Mucosa of rectum (tissue), 2 donors: ENCODE results near the gene EIF4G1.

Experiments
- H3K27ac ChIP-seq, 2 donors: one replicate each; pipeline ENCODE4 v1.7.0; 2013; ENCODE audit warnings: inconsistent platforms in 2 of 2, low read depth in 2 of 2, low read length in 2 of 2
- H3K27me3 ChIP-seq, 2 donors: one replicate each; pipeline ENCODE4 v1.7.0; 2013; ENCODE audit warnings: low read length in 2 of 2; ENCODE audit not compliant: control insufficient read depth in 2 of 2, insufficient read depth in 2 of 2
- H3K36me3 ChIP-seq, 2 donors: one replicate each; pipeline ENCODE4 v1.7.0; 2013; ENCODE audit warnings: low read length in 2 of 2; ENCODE audit not compliant: control insufficient read depth in 2 of 2, insufficient read depth in 2 of 2
- H3K4me1 ChIP-seq, 2 donors: one replicate each; pipeline ENCODE4 v1.7.0; 2013; ENCODE audit warnings: low read length in 2 of 2, mild to moderate bottlenecking in 1 of 2; ENCODE audit not compliant: control insufficient read depth in 2 of 2, insufficient read depth in 2 of 2
- H3K4me3 ChIP-seq, 2 donors: one replicate each; pipeline ENCODE4 v1.7.0; 2013; ENCODE audit warnings: low read length in 2 of 2
- H3K9ac ChIP-seq, 2 donors: one replicate each; pipeline ENCODE4 v1.7.0; 2013; ENCODE audit warnings: low read length in 2 of 2, low read depth in 1 of 2, mild to moderate bottlenecking in 1 of 2
- H3K9me3 ChIP-seq, 2 donors: one replicate each; pipeline ENCODE4 v1.7.0; 2013; ENCODE audit warnings: low read length in 2 of 2; ENCODE audit not compliant: control insufficient read depth in 2 of 2
- donor health status: healthy.
- donor health status: Normal muscosa, but diverticular disease.

EIF4G1 gene

DNA sequence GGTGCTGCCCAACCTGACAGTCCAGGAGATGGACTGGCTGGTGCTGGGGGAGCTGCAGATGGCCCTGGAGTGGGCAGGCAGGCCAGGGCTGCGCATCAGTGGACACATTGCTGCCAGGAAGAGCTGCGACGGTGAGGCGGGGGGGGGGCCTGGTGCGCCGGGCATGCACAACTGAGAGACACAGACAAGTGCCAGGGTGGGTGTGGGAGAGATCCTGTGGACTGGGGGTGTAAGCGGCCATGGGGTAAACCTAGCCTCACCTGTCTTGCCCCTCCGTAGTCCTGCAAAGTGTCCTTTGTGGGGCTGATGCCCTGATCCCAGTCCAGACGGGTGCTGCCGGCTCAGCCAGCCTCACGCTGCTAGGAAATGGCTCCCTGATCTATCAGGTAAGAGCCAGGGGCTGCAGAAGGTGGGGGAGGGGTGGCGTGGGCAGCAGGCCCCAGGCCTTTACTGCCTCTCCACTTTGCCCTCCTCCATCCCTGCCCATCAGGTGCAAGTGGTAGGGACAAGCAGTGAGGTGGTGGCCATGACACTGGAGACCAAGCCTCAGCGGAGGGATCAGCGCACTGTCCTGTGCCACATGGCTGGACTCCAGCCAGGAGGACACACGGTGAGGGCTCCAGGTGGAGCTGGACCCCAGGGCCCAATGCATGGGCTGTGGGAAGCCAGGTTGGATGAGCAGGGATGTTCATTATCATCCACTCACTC is 68.8 kb downstream of the EIF4G1 start:
- no peak overlapping the region for H3K27ac ChIP-seq
- H3K27me3 ChIP-seq: peaks cover 29 to 40% of the 10 kb centered on the region in 2 donors
- H3K4me1 ChIP-seq: peaks cover 8 to 10% of the 10 kb centered on the region in 2 donors
- no peak overlapping the region for H3K4me3 ChIP-seq
- H3K9me3 ChIP-seq: no peaks in the 10 kb centered on the region
- no peaks in the 10 kb centered on the region for H3K36me3 ChIP-seq
- H3K9ac ChIP-seq: no peak overlapping the region

DNA sequence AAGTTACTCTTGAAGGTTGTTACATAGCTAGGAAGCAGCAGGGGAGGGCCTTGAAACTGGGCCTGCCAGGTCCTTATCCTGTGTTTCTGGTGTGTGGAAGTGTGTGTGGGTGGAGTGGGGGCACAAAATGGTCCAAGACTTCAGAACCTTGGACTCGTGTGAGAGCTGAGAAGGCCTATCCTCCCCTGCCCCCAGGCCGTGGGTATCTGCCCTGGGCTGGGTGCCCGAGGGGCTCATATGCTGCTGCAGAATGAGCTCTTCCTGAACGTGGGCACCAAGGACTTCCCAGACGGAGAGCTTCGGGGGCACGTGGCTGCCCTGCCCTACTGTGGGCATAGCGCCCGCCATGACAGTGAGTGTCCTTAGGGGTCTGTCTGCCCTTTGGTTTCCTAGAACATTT is 69.9 kb downstream of the EIF4G1 start:
- Histone ChIP-seq H3K4me3 (no peak overlapping the region), H3K9ac (no peak overlapping the region), H3K27me3 (peaks cover 18 to 28% of the 10 kb centered on the region in 2 donors), H3K36me3 (no peaks in the 10 kb centered on the region), H3K27ac (no peak overlapping the region), H3K4me1 (peaks cover 8 to 10% of the 10 kb centered on the region in 2 donors), H3K9me3 (no peaks in the 10 kb centered on the region)
